ENCODE results near the gene TMEM184A. TPM values are rescaled to one million over a fixed set of nuclear protein-coding genes. Genes with fewer than 3 reads are reported as not detected.
A peak's percentile ranks its signal among the peaks of the same experiment; 100 is the strongest.

TMEM184A gene
- 3.1 and 9.5 TPM in 2 replicates for total RNA-seq (2016; rRNA removed; fragmentation: Illumina TruSeq; extraction: Trizol)
- 4.3 and 4.6 TPM in 2 replicates for total RNA-seq (2016; cell fraction: cytosol; rRNA removed; fragmentation: Illumina TruSeq; extraction: Trizol; ENCODE audit: low read depth)
- 3.8 and 10.6 TPM in 2 replicates for total RNA-seq (2016; cell fraction: insoluble cytoplasmic fraction; rRNA removed; fragmentation: Illumina TruSeq; extraction: Trizol)
- 5.7 and 6.3 TPM in 2 replicates for total RNA-seq (2016; cell fraction: membrane; rRNA removed; fragmentation: Illumina TruSeq; extraction: Trizol)
- 11.4 and 11.7 TPM in 2 replicates for total RNA-seq (2016; cell fraction: nucleus; rRNA removed; fragmentation: Illumina TruSeq; extraction: Trizol)
- 20.4 and 33.1 TPM in 2 replicates for polyA plus RNA-seq (2011; rRNA removed)
- 9.9 and 13.2 TPM in 2 replicates for polyA plus RNA-seq (2011; cell fraction: cytosol; rRNA removed)
- 144 and 175 TPM in 2 replicates for polyA plus RNA-seq (2011; cell fraction: nucleus; rRNA removed)
- 8.4 and 10.9 TPM in 2 replicates for polyA plus RNA-seq (2012)
- polyA plus RNA-seq (2016; cell fraction: cytosol; fragmentation: Illumina TruSeq; extraction: Trizol; ENCODE audit: low read depth), result 3.6 and 4.0 TPM in 2 replicates
- polyA plus RNA-seq (2016; cell fraction: insoluble cytoplasmic fraction; fragmentation: Illumina TruSeq; extraction: Trizol; ENCODE audit: low read depth), result 4.3 and 5.0 TPM in 2 replicates
- 4.3 and 5.3 TPM in 2 replicates for polyA plus RNA-seq (2016; cell fraction: membrane; fragmentation: Illumina TruSeq; extraction: Trizol; ENCODE audit: low read depth)
- polyA plus RNA-seq (2016; cell fraction: nucleus; fragmentation: Illumina TruSeq; extraction: Trizol; ENCODE audit: insufficient read depth, low read depth), result 25.4 and 29.2 TPM in 2 replicates
- 70.5 and 85.2 TPM in 2 replicates for polyA minus RNA-seq (2011; rRNA and poly(A)+ RNA removed; ENCODE audit: low replicate concordance)
- 6.3 and 12.4 TPM in 2 replicates for polyA minus RNA-seq (2011; cell fraction: cytosol; rRNA and poly(A)+ RNA removed)
- 27.6 and 31.7 TPM in 2 replicates for polyA minus RNA-seq (2011; cell fraction: nucleus; rRNA and poly(A)+ RNA removed)
- percentile 57 among the genes with signal in this experiment for Bru-seq, nascent RNA
- BruChase-seq, experiment 1, labeled RNA remaining after a 6-hour chase, result percentile 78 among the genes with signal in this experiment
- percentile 65 among the genes with signal in this experiment for BruChase-seq, experiment 2, labeled RNA remaining after a 2-hour chase
- long read RNA-seq, experiment 1, full-length matches to known transcripts, result 2 of 6 reads
- long read RNA-seq, experiment 1, partial matches to known transcripts, result 0 of 6 reads
- long read RNA-seq, experiment 1, other reads (novel, unspliced or antisense), result 4 of 6 reads
- long read RNA-seq, experiment 2, full-length matches to known transcripts, result 8 of 69 reads
- long read RNA-seq, experiment 2, partial matches to known transcripts, result 12 of 69 reads
- long read RNA-seq, experiment 2, other reads (novel, unspliced or antisense), result 49 of 69 reads

GRCh38 chr7:1555813-1556543, at the start of gene TMEM184A:
TSS of gene TMEM184A (minus strand) at chr7:1556205. CDS start at chr7:1555484, 721 bp downstream.
- Histone ChIP-seq H3K9ac (ENCODE audit: insufficient read depth, low read depth, low read length) (peak within 1 kb of the TSS; percentile 87), H3K79me2 (ENCODE audit: insufficient read depth, low read length) (no peaks in the 10 kb centered on the region), H3K4me1 (ENCODE audit: insufficient read depth, low read length) (peaks cover 54% of the 10 kb centered on the region), H2AFZ (ENCODE audit: low read length) (no peak within 1 kb of the TSS), H4K20me1 (ENCODE audit: insufficient read depth, low read length) (no peaks in the 10 kb centered on the region), H3K4me3 (replicated peaks in 1 of 3; ENCODE audit: insufficient read depth in 1 of 3, low read depth in 2 of 3, low read length in 3 of 3) (peak within 1 kb of the TSS; percentile 35 to 72 (median 55); a peak in 5 of 6 replicates), H3K27ac (ENCODE audit: extremely low read length, insufficient read depth, low read length) (peak within 1 kb of the TSS; percentile 89), H3K9me3 (ENCODE audit: low read length) (no peaks in the 10 kb centered on the region), H3K36me3 (replicated peaks in 1 of 2; ENCODE audit: control insufficient read depth in 1 of 2, insufficient read depth in 2 of 2, low read length in 2 of 2) (no peaks in the 10 kb centered on the region; a peak in 1 of 5 replicates), H3K27me3 (ENCODE audit: control insufficient read depth in 1 of 2, insufficient read depth in 2 of 2, low read length in 2 of 2) (peaks cover 3 to 7% of the 10 kb centered on the region in 2 experiments; a peak in 2 of 5 replicates), H3K4me2 (ENCODE audit: low read depth, low read length) (peak within 1 kb of the TSS; percentile 95)
- ChIA-PET POLR2A (interaction anchor here (1.0 to 6.4 kb wide), 16 partner anchors 9 to 955 kb away, joined by 3 to 108 read pairs (median 6); partner anchors contain the start of genes INTS1, MAFK and PSMG3), CTCF (ENCODE audit: low intra/inter-chr PET ratio, low total read pairs) (interaction anchor here (2.1 to 3.1 kb wide), 2 partner anchors 49 to 52 kb away, joined by 10 to 24 read pairs; partner anchors contain the start of gene INTS1)
- BruUV-seq (replicated peaks), result TSS peak; percentile 86
- DNase-seq (ENCODE audit: low spot score) (peak; percentile 89), FAIRE-seq (no peak), ATAC-seq (peak; percentile 76)
- intact Hi-C loops (cut with micrococcal nuclease; ENCODE audit: unreplicated experiment) (loop anchor here (1.0 to 5.0 kb wide), 3 partner anchors 19 to 49 kb away; no protein-coding TSS in a partner anchor), in situ Hi-C loops (cut with HindIII; ENCODE audit: extremely low pct_ligation_motif_present, low pct_unique_long_range_greater_than_20kb) (loop anchor here (5.0 kb wide), 1 partner anchor 54 kb away; the partner anchor contains the start of gene INTS1)
- 0% methylated on average over 4 of the region's 23 CpGs for WGBS (ENCODE audit: low lambda C conversion rate)
- TF ChIP-seq SP4 (CRISPR knock-in tag; IDR thresholded peaks at IDR 0.05) (peak; percentile 72; the same call in 1 of the 2 replicates), FOXM1 (CRISPR knock-in tag; IDR thresholded peaks at IDR 0.05) (peak; percentile 31; the same call in 1 of the 2 replicates), ZNF512B (CRISPR knock-in tag; IDR thresholded peaks at IDR 0.05; ENCODE audit: borderline replicate concordance) (no peak), ZNF570 (CRISPR knock-in tag; IDR thresholded peaks at IDR 0.05; ENCODE audit: borderline replicate concordance) (peak; percentile 72; the same call in 1 of the 2 replicates), ZBTB33 (CRISPR knock-in tag; IDR thresholded peaks at IDR 0.05) (peak; percentile 67), ZNF737 (CRISPR knock-in tag; IDR thresholded peaks at IDR 0.05; ENCODE audit: borderline replicate concordance) (no peak), DMAP1 (CRISPR knock-in tag; IDR thresholded peaks at IDR 0.05) (peak; percentile 98), ZC3H4 (CRISPR knock-in tag; IDR thresholded peaks at IDR 0.05; ENCODE audit: borderline replicate concordance) (no peak; the same call in 1 of the 2 replicates), ZZZ3 (CRISPR knock-in tag; IDR thresholded peaks at IDR 0.05; ENCODE audit: borderline replicate concordance) (peak; percentile 45; the same call in 1 of the 2 replicates), TBL1XR1 (IDR thresholded peaks at IDR 0.05; ENCODE audit: borderline replicate concordance, low read length, partially characterized antibody) (no peak), HDAC2 (CRISPR knock-in tag; IDR thresholded peaks at IDR 0.05) (peak; percentile 57; the same call in 1 of the 2 replicates), KLF15 (CRISPR knock-in tag; IDR thresholded peaks at IDR 0.05; ENCODE audit: borderline replicate concordance) (no peak)

Measured in HepG2 (cell line).